ENCODE measurements around the gene MYH10.

MYH10 gene

DNA sequence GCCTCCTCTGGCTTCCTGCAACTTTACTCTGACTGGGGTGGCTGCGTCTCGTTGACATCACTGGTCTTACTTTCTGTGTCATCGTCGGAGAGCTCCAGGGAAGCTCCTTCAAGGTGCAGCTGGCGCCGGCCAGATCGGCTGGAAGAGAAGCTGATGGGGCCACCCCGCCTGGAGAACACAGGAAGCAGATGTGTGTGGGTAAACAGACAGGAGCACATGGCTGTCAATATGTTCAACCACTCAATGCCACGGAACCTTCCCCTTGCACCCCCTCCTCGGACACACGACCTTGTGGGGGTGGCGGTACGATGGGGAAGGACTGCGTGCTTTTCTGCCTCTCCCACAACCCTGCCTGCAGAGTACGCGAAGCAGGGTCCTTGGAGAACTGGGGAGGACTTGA lies 154.7 kb downstream of the MYH10 start:
- no peak for DNase-seq (ENCODE audit: extremely low read depth, insufficient read length)
- TF ChIP-seq, protein P1, sequence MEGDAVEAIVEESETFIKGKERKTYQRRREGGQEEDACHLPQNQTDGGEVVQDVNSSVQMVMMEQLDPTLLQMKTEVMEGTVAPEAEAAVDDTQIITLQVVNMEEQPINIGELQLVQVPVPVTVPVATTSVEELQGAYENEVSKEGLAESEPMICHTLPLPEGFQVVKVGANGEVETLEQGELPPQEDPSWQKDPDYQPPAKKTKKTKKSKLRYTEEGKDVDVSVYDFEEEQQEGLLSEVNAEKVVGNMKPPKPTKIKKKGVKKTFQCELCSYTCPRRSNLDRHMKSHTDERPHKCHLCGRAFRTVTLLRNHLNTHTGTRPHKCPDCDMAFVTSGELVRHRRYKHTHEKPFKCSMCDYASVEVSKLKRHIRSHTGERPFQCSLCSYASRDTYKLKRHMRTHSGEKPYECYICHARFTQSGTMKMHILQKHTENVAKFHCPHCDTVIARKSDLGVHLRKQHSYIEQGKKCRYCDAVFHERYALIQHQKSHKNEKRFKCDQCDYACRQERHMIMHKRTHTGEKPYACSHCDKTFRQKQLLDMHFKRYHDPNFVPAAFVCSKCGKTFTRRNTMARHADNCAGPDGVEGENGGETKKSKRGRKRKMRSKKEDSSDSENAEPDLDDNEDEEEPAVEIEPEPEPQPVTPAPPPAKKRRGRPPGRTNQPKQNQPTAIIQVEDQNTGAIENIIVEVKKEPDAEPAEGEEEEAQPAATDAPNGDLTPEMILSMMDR (IDR thresholded peaks at IDR 0.05; ENCODE audit: insufficient read depth, low read length, poor library complexity, severe bottlenecking) = no peak
- H3K36me3 ChIP-seq (ENCODE audit: control insufficient read depth, insufficient read depth, low read length) = peaks cover 57% of the 10 kb centered on the region
- H3K27me3 ChIP-seq (replicated peaks; ENCODE audit: control insufficient read depth, insufficient read depth, low read length) = no peaks in the 10 kb centered on the region
- H3K4me3 ChIP-seq (replicated peaks; ENCODE audit: low read depth, low read length) = no peak overlapping the region

DNA sequence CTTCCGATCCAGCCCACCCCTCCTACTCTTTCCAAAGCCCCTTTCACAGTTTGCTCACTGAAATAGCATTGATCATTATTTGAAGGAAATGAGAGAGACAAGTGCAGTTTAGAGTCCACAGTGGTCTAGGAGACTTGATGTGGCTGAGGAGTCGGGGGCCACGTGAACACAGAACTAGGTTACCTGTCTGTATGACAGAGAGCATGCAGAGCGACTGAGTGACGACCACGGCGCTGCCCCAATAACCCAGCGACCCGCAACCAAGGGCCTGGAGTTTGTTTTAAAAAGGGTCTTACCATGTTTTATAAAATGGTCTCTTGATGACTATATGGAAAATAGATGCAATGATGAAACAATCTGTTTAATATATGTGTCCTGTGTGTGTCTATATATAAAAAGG lies 155.3 kb downstream of the MYH10 start:
- TF ChIP-seq, protein P1 (IDR thresholded peaks at IDR 0.05; ENCODE audit: insufficient read depth, low read length, poor library complexity, severe bottlenecking) = no peak
- Histone ChIP-seq H3K4me3 (replicated peaks; ENCODE audit: low read depth, low read length) (no peak overlapping the region), H3K27me3 (replicated peaks; ENCODE audit: control insufficient read depth, insufficient read depth, low read length) (no peaks in the 10 kb centered on the region), H3K36me3 (ENCODE audit: control insufficient read depth, insufficient read depth, low read length) (peaks cover 59% of the 10 kb centered on the region)
- no peak for DNase-seq (ENCODE audit: extremely low read depth, insufficient read length)

DNA sequence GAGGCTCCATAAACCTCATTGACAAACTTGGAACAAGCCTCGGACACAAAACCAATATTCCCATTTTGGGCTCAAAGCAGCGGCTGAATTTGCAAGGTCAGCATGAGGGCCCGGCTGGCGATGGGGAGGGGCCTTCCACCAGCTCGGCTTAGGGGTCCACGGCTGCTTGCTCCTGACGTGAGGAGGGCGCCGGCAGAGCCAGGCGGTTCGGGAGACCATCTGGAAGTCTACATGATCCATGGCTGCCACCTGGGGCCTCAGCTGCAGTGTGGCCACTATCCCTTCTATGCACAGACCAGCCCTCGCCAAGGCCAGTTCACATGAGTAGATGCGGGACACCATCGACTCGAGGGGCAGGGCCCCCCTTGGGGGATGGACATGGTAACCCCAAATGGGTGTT lies 155.7 kb downstream of the MYH10 start:
- TF ChIP-seq, protein P1 (IDR thresholded peaks at IDR 0.05; ENCODE audit: insufficient read depth, low read length, poor library complexity, severe bottlenecking) = no peak
- no peak overlapping the region for H3K4me3 ChIP-seq (replicated peaks; ENCODE audit: low read depth, low read length)
- no peak for DNase-seq (ENCODE audit: extremely low read depth, insufficient read length)
- H3K36me3 ChIP-seq (ENCODE audit: control insufficient read depth, insufficient read depth, low read length) = peaks cover 57% of the 10 kb centered on the region
- no peaks in the 10 kb centered on the region for H3K27me3 ChIP-seq (replicated peaks; ENCODE audit: control insufficient read depth, insufficient read depth, low read length)

DNA sequence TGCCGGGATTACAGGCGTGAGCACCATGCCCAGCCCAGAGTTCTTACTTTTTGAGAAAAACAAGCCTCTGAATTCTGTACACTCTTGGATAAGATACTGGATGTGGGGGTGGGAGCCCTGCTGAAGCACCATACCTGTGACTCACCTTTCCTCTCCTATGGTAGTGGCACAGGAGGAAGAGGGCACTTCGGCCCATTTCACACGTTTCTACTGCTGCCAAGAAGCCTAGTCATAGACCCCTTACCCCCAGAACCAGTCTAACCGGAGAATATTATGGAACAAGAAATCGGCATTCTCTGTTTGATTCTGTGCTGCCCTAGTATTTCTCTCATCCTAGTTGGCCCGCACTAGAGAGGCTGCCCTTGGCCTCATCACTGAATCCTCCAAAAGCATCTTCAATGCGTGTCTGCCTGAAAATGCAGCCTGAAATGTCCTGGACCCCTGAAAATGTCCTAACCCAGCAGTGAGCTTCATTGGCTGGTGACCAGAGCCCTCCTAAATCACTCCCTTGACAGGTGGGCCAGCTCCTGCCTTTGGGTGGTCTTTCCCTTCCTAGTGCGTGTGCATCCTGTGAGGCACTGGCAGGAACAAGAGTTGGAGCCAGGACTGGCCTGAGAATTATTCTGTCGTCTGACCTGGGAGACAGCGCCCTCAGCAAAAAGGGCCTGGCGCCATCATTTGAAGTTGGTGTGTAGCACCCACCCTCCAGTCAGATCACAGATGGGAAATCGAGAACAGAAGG lies 156.9 kb downstream of the MYH10 start:
- TF ChIP-seq, protein P1 (IDR thresholded peaks at IDR 0.05; ENCODE audit: insufficient read depth, low read length, poor library complexity, severe bottlenecking) = no peak
- Histone ChIP-seq H3K4me3 (replicated peaks; ENCODE audit: low read depth, low read length) (no peak overlapping the region), H3K27me3 (replicated peaks; ENCODE audit: control insufficient read depth, insufficient read depth, low read length) (no peaks in the 10 kb centered on the region), H3K36me3 (ENCODE audit: control insufficient read depth, insufficient read depth, low read length) (peaks cover 54% of the 10 kb centered on the region)
- no peak for DNase-seq (ENCODE audit: extremely low read depth, insufficient read length)

GRCh38 chr17:8472663-8473062 lies 157.9 kb downstream of the MYH10 start:
- no peak overlapping the region for H3K4me3 ChIP-seq (replicated peaks; ENCODE audit: low read depth, low read length)
- no peak for DNase-seq (ENCODE audit: extremely low read depth, insufficient read length)
- TF ChIP-seq, protein P1 (IDR thresholded peaks at IDR 0.05; ENCODE audit: insufficient read depth, low read length, poor library complexity, severe bottlenecking) = no peak
- peaks cover 58% of the 10 kb centered on the region for H3K36me3 ChIP-seq (ENCODE audit: control insufficient read depth, insufficient read depth, low read length)
- H3K27me3 ChIP-seq (replicated peaks; ENCODE audit: control insufficient read depth, insufficient read depth, low read length) = no peaks in the 10 kb centered on the region

All from GM06990 (cell line).